MCF 10A (cell line): Measurements from ENCODE around the gene DYNC1I2. TPM values are rescaled to one million over a fixed set of nuclear protein-coding genes. Genes with fewer than 3 reads are reported as not detected.

Source experiments
- BruUV-seq: library from RNA; stranded (reverse); fragments of 400-500 nt; replicated peaks from 2 replicates; lab custom pipeline; 2021; lab: Mats Ljungman, UMichigan
- CTCF ChIA-PET: fragments of 300-600 bp; sonication (Branson Sonifier 250); formaldehyde crosslinking; extraction: SDS; loops from one replicate; lab custom pipeline; 2021; ENCODE audit warnings: antibody characterized with exemption, inconsistent platforms; lab: Yijun Ruan, JAX
- POLR2A ChIA-PET: fragments of 300-600, 350-650 bp; sonication (Branson Sonifier 250); formaldehyde crosslinking; extraction: SDS; loops from one replicate; lab custom pipeline; 2020; ENCODE audit warnings: antibody characterized with exemption, inconsistent platforms; lab: Yijun Ruan, JAX
- DNase-seq: peaks from one replicate; pipeline ENCODE4 v3.0.0-alpha.2; 2018; ENCODE audit not compliant: unreplicated experiment
- H3K27ac Mint-ChIP-seq: one replicate; pipeline ENCODE4 v1.8.0; 2022; ENCODE audit warnings: mild to moderate bottlenecking, low read depth, mixed read lengths; ENCODE audit not compliant: unreplicated experiment
- H3K27me3 Mint-ChIP-seq: one replicate; pipeline ENCODE4 v1.8.0; 2022; ENCODE audit warnings: mixed read lengths; ENCODE audit not compliant: insufficient read depth, unreplicated experiment
- H3K36me3 Mint-ChIP-seq: one replicate; pipeline ENCODE4 v1.8.0; 2022; ENCODE audit warnings: mild to moderate bottlenecking, moderate library complexity, mixed read lengths; ENCODE audit not compliant: insufficient read depth, unreplicated experiment
- H3K4me1 Mint-ChIP-seq: one replicate; pipeline ENCODE4 v1.8.0; 2022; ENCODE audit warnings: mixed read lengths; ENCODE audit not compliant: insufficient read depth, unreplicated experiment
- H3K4me3 Mint-ChIP-seq: one replicate; pipeline ENCODE4 v1.8.0; 2022; ENCODE audit warnings: mild to moderate bottlenecking, moderate library complexity, mixed read lengths; ENCODE audit not compliant: unreplicated experiment
- H3K9me3 Mint-ChIP-seq: one replicate; pipeline ENCODE4 v1.8.0; 2022; ENCODE audit warnings: mixed read lengths; ENCODE audit not compliant: unreplicated experiment
- CTCF ChIP-seq: fragments of 200-600 bp; IDR thresholded peaks from one replicate; pipeline ENCODE4 v1.8.0; 2022; ENCODE audit warnings: antibody characterized with exemption, mild to moderate bottlenecking; ENCODE audit not compliant: unreplicated experiment
- intact Hi-C: fragments of 100-400 bp; cut with micrococcal nuclease; formaldehyde crosslinking; loops from 2 replicates; pipeline ENCODE4 v1.14.1; 2022
- total RNA-seq: library from RNA; stranded (reverse); gene quantifications from 2 replicates; pipeline ENCODE4 v1.2.3, GENCODE V29; 2022

The DYNC1I2 gene
- total RNA-seq, 1 experiment from 2014 or later = 77.7 TPM

GRCh38 chr2:171670655-171671054, 16.6 kb upstream of the DYNC1I2 start:
- DNase-seq = no peak
- intact Hi-C loops = no loop called here
- Mint-ChIP-seq H3K9me3 (no peaks in the 10 kb centered on the region), H3K36me3 (no peaks in the 10 kb centered on the region), H3K4me1 (no peaks in the 10 kb centered on the region), H3K27ac (no peak overlapping the region), H3K27me3 (peaks cover 41% of the 10 kb centered on the region), H3K4me3 (no peak overlapping the region)
- BruUV-seq = no TSS peak
- no peak for TF ChIP-seq CTCF
- ChIA-PET CTCF (no interaction called here), POLR2A (interaction anchor here (0.5 to 2.8 kb wide), 2 partner anchors 17 to 31 kb away, joined by 6 to 12 read pairs; partner anchors contain the start of gene DYNC1I2)

GRCh38 chr2:171671867-171672266, 15.4 kb upstream of the DYNC1I2 start:
- CTCF ChIA-PET = no interaction called here
- no TSS peak for BruUV-seq

GRCh38 chr2:171673905-171674304, 13.4 kb upstream of the DYNC1I2 start:
- TF ChIP-seq CTCF = no peak
- no peaks in the 10 kb centered on the region for H3K9me3 Mint-ChIP-seq
- intact Hi-C loops = no loop called here
- H3K27me3 Mint-ChIP-seq = peaks cover 30% of the 10 kb centered on the region
- H3K4me1 Mint-ChIP-seq = no peaks in the 10 kb centered on the region
- DNase-seq = no peak
- no TSS peak for BruUV-seq
- ChIA-PET POLR2A (interaction anchor here (1.2 kb wide), 1 partner anchor 12 kb away, joined by 3 read pairs; no protein-coding TSS in a partner anchor), CTCF (no interaction called here)
- H3K27ac Mint-ChIP-seq = no peak overlapping the region
- H3K4me3 Mint-ChIP-seq = no peak overlapping the region
- no peaks in the 10 kb centered on the region for H3K36me3 Mint-ChIP-seq

More at GRCh38 chr2:171671867-171672266, 15.4 kb upstream of the DYNC1I2 start:
- POLR2A ChIA-PET = no interaction called here
- Mint-ChIP-seq H3K27me3 (peaks cover 41% of the 10 kb centered on the region), H3K4me1 (no peaks in the 10 kb centered on the region), H3K9me3 (no peaks in the 10 kb centered on the region), H3K36me3 (no peaks in the 10 kb centered on the region), H3K27ac (no peak overlapping the region), H3K4me3 (no peak overlapping the region)
- intact Hi-C loops = no loop called here
- DNase-seq = no peak
- TF ChIP-seq CTCF = no peak

- Mint-ChIP-seq H3K27me3 (peaks cover 24% of the 10 kb centered on the region), H3K27ac (no peak overlapping the region), H3K9me3 (no peaks in the 10 kb centered on the region), H3K4me3 (no peak overlapping the region), H3K4me1 (no peaks in the 10 kb centered on the region), H3K36me3 (no peaks in the 10 kb centered on the region)
- no peak for TF ChIP-seq CTCF
- DNase-seq = no peak
- intact Hi-C loops = no loop called here
- BruUV-seq = no TSS peak
- POLR2A ChIA-PET = no interaction called here
- CTCF ChIA-PET = interaction anchor here (0.6 kb wide), 1 partner anchor 921 kb away, joined by 3 read pairs; no protein-coding TSS in a partner anchor
These were observed 11.4 kb upstream of the DYNC1I2 start for GRCh38 chr2:171675810-171676345.
